Keratinocyte (primary cell): ENCODE data around the gene TMTC2. TPM values are rescaled to one million over a fixed set of nuclear protein-coding genes. Genes with fewer than 3 reads are reported as not detected.

Experiments
- DNase-seq: peaks from one replicate; pipeline ENCODE4 v3.0.0-alpha.2; 2011; ENCODE audit warnings: low read depth, missing footprints, low spot score
- FAIRE-seq: peaks from 2 replicates; lab custom pipeline; 2011; peaks lifted over from hg19 to GRCh38; lab: Jason Lieb, UNC
- H2AFZ ChIP-seq: 2 replicates; pipeline ENCODE4 v1.6.0; 2012; ENCODE audit warnings: low read length, control low read depth, inconsistent platforms; ENCODE audit not compliant: control insufficient read depth
- H3K27ac ChIP-seq: 2 replicates; pipeline ENCODE4 v1.5.1; 2011; ENCODE audit warnings: low read length; ENCODE audit not compliant: control insufficient read depth, insufficient read depth
- H3K27me3 ChIP-seq: 3 replicates; pipeline ENCODE4 v1.6.0; 2011; ENCODE audit warnings: low read length; ENCODE audit not compliant: control insufficient read depth, insufficient read depth; ENCODE audit errors: extremely low read depth
- H3K36me3 ChIP-seq, 2 experiments: 2 replicates in 1 of 2; 3 replicates in 1 of 2; pipeline ENCODE4 v1.5.1; 2011; ENCODE audit warnings: low read length in 2 of 2, mild to moderate bottlenecking in 1 of 2; ENCODE audit not compliant: control insufficient read depth in 2 of 2, insufficient read depth in 2 of 2; ENCODE audit errors: extremely low read depth in 1 of 2
- H3K4me1 ChIP-seq: 3 replicates; pipeline ENCODE4 v1.5.1; 2011; ENCODE audit warnings: low read length; ENCODE audit not compliant: control insufficient read depth, insufficient read depth; ENCODE audit errors: extremely low read depth
- H3K4me2 ChIP-seq: 3 replicates; pipeline ENCODE4 v1.6.0; 2011; ENCODE audit warnings: low read depth, low read length; ENCODE audit not compliant: control insufficient read depth, insufficient read depth; ENCODE audit errors: extremely low read depth
- H3K4me3 ChIP-seq, 3 experiments: fragments of 200-600 bp in 1 of 3; sonication (generic) in 1 of 3; 2 replicates in 2 of 3; 3 replicates in 1 of 3; pipeline ENCODE4 v1.5.1; 2011 to 2016; ENCODE audit warnings: low read length in 3 of 3, mild to moderate bottlenecking in 3 of 3, control low read depth in 2 of 3, inconsistent platforms in 1 of 3, low read depth in 1 of 3, mixed read lengths in 1 of 3, mixed run types in 1 of 3, moderate library complexity in 1 of 3; ENCODE audit not compliant: control insufficient read depth in 2 of 3, insufficient read depth in 2 of 3; ENCODE audit errors: extremely low read depth in 1 of 3
- H3K79me2 ChIP-seq: 2 replicates; pipeline ENCODE4 v1.6.0; 2012; ENCODE audit warnings: low read length; ENCODE audit not compliant: control insufficient read depth, insufficient read depth
- H3K9ac ChIP-seq: 3 replicates; pipeline ENCODE4 v1.6.0; 2011; ENCODE audit warnings: low read length; ENCODE audit not compliant: control insufficient read depth, insufficient read depth; ENCODE audit errors: extremely low read depth
- H3K9me1 ChIP-seq: 3 replicates; pipeline ENCODE4 v1.6.0; 2011; ENCODE audit warnings: low read length; ENCODE audit not compliant: control insufficient read depth, insufficient read depth; ENCODE audit errors: extremely low read depth
- H3K9me3 ChIP-seq: 2 replicates; pipeline ENCODE4 v1.5.1; 2012; ENCODE audit warnings: low read depth, low read length; ENCODE audit not compliant: control insufficient read depth
- H4K20me1 ChIP-seq: 3 replicates; pipeline ENCODE4 v1.6.0; 2011; ENCODE audit warnings: low read length; ENCODE audit not compliant: control insufficient read depth, insufficient read depth; ENCODE audit errors: extremely low read depth
- EZH2 ChIP-seq: IDR thresholded peaks from one replicate; pipeline ENCODE4 v1.6.1; 2012; ENCODE audit warnings: inconsistent platforms, mild to moderate bottlenecking, low read length, moderate library complexity
- dilution Hi-C: fragments of 300-500 bp; cut with MboI; formaldehyde crosslinking; loops from one replicate; pipeline ENCODE4 v1.7.0; 2020; ENCODE audit warnings: low sequenced_read_pairs; ENCODE audit not compliant: extremely low pct_ligation_motif_present
- polyA plus RNA-seq, 5 experiments: library from polyadenylated mRNA; depleted of rRNA in 3 of 5; stranded (reverse) in 3 of 5; stranded (forward) in 1 of 5; unstranded in 1 of 5; fragments of >200 nt; gene quantifications; 1 replicate in 1 of 5; 2 replicates in 3 of 5; 3 replicates in 1 of 5; pipeline versions ENCODE4 v1.2.1 to v1.2.3, GENCODE V29; 2011 to 2012; ENCODE audit warnings: missing spikeins in 2 of 5, low read depth in 1 of 5, low replicate concordance in 1 of 5
- TF ChIP-seq, protein P1 (sequence below), 3 experiments: IDR thresholded peaks in 1 of 3; conservative IDR thresholded peaks in 1 of 3; optimal IDR thresholded peaks in 1 of 3; 2 replicates in 2 of 3; 3 replicates in 1 of 3; pipeline versions ENCODE3 to v1.5.1; 2011; ENCODE audit warnings: low read length in 3 of 3, mild to moderate bottlenecking in 3 of 3, moderate library complexity in 2 of 3, control low read depth in 1 of 3, inconsistent platforms in 1 of 3; ENCODE audit not compliant: insufficient read depth in 2 of 3; ENCODE audit errors: extremely low read depth in 1 of 3

The TMTC2 gene
- polyA plus RNA-seq, 1 donor (not counting 4 experiments of a cell fraction or from before 2014, with no cell fraction given) = 3.8 TPM

GRCh38 chr12:82839796-82840195 is 153.1 kb downstream of the TMTC2 start:
- Histone ChIP-seq H3K9me3 (no peaks in the 10 kb centered on the region), H3K4me3 (no peak overlapping the region), H3K36me3 (no peaks in the 10 kb centered on the region), H3K9me1 (no peaks in the 10 kb centered on the region), H3K4me2 (no peak overlapping the region), H3K79me2 (no peaks in the 10 kb centered on the region), H3K27ac (no peak overlapping the region), H2AFZ (no peak overlapping the region), H4K20me1 (no peaks in the 10 kb centered on the region), H3K9ac (no peak overlapping the region), H3K27me3 (no peaks in the 10 kb centered on the region), H3K4me1 (peaks cover 6% of the 10 kb centered on the region)
- TF ChIP-seq, protein P1, sequence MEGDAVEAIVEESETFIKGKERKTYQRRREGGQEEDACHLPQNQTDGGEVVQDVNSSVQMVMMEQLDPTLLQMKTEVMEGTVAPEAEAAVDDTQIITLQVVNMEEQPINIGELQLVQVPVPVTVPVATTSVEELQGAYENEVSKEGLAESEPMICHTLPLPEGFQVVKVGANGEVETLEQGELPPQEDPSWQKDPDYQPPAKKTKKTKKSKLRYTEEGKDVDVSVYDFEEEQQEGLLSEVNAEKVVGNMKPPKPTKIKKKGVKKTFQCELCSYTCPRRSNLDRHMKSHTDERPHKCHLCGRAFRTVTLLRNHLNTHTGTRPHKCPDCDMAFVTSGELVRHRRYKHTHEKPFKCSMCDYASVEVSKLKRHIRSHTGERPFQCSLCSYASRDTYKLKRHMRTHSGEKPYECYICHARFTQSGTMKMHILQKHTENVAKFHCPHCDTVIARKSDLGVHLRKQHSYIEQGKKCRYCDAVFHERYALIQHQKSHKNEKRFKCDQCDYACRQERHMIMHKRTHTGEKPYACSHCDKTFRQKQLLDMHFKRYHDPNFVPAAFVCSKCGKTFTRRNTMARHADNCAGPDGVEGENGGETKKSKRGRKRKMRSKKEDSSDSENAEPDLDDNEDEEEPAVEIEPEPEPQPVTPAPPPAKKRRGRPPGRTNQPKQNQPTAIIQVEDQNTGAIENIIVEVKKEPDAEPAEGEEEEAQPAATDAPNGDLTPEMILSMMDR (optimal IDR thresholded peaks at IDR 0.05 in 1 of 3, IDR thresholded peaks at IDR 0.05 in 1 of 3, conservative IDR thresholded peaks at IDR 0.05 in 1 of 3; ENCODE audit: extremely low read depth in 1 of 3, insufficient read depth in 2 of 3, low read length in 3 of 3) = no peak
- TF ChIP-seq EZH2 = no peak
- DNase-seq (no peak), FAIRE-seq (no peak)
- dilution Hi-C loops = no loop called here

GRCh38 chr12:82841487-82841904 is 154.8 kb downstream of the TMTC2 start:
- no peaks in the 10 kb centered on the region for H3K4me1 ChIP-seq
- H2AFZ ChIP-seq = no peak overlapping the region
- no peaks in the 10 kb centered on the region for H3K79me2 ChIP-seq
- FAIRE-seq (no peak), DNase-seq (no peak)
- dilution Hi-C loops = no loop called here
- H3K9ac ChIP-seq = no peak overlapping the region
- no peaks in the 10 kb centered on the region for H3K9me3 ChIP-seq
- no peak overlapping the region for H3K4me2 ChIP-seq
- H3K36me3 ChIP-seq = no peaks in the 10 kb centered on the region
- no peaks in the 10 kb centered on the region for H3K27me3 ChIP-seq
- H4K20me1 ChIP-seq = no peaks in the 10 kb centered on the region
- no peaks in the 10 kb centered on the region for H3K9me1 ChIP-seq
- TF ChIP-seq EZH2 = no peak
- TF ChIP-seq, protein P1 (optimal IDR thresholded peaks at IDR 0.05 in 1 of 3, IDR thresholded peaks at IDR 0.05 in 1 of 3, conservative IDR thresholded peaks at IDR 0.05 in 1 of 3; ENCODE audit: extremely low read depth in 1 of 3, insufficient read depth in 2 of 3, low read length in 3 of 3) = no peak
- no peak overlapping the region for H3K4me3 ChIP-seq
- H3K27ac ChIP-seq = no peak overlapping the region
